ENCODE measurements around the gene BNIP1.

DNA sequence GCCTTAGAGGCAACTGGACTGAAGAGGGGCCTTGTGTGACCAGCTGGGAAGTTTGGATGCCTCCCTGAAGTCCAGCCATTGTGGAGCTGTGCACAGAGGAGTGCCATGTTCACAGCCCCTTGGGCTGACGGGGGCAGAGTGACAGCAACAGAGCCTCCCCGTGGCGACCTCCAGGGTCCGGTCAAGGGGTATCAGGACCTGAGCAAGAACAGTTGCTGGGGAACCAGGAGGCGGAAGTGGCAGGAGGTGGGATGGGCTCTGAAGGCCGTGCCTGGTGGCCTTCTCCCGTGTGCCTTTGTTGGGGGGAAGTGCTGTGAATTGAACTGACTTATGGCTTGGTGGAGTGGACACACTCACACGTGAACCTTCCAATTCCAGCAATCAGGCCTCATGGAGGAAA, 14.0 kb downstream of the BNIP1 start:
- TF ChIP-seq, protein P1, sequence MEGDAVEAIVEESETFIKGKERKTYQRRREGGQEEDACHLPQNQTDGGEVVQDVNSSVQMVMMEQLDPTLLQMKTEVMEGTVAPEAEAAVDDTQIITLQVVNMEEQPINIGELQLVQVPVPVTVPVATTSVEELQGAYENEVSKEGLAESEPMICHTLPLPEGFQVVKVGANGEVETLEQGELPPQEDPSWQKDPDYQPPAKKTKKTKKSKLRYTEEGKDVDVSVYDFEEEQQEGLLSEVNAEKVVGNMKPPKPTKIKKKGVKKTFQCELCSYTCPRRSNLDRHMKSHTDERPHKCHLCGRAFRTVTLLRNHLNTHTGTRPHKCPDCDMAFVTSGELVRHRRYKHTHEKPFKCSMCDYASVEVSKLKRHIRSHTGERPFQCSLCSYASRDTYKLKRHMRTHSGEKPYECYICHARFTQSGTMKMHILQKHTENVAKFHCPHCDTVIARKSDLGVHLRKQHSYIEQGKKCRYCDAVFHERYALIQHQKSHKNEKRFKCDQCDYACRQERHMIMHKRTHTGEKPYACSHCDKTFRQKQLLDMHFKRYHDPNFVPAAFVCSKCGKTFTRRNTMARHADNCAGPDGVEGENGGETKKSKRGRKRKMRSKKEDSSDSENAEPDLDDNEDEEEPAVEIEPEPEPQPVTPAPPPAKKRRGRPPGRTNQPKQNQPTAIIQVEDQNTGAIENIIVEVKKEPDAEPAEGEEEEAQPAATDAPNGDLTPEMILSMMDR (IDR thresholded peaks at IDR 0.05): no peak
- no peak for TF ChIP-seq SIN3A (IDR thresholded peaks at IDR 0.05; ENCODE audit: borderline replicate concordance, insufficient read depth, low read depth, low read length)
- TF ChIP-seq, protein P2, sequence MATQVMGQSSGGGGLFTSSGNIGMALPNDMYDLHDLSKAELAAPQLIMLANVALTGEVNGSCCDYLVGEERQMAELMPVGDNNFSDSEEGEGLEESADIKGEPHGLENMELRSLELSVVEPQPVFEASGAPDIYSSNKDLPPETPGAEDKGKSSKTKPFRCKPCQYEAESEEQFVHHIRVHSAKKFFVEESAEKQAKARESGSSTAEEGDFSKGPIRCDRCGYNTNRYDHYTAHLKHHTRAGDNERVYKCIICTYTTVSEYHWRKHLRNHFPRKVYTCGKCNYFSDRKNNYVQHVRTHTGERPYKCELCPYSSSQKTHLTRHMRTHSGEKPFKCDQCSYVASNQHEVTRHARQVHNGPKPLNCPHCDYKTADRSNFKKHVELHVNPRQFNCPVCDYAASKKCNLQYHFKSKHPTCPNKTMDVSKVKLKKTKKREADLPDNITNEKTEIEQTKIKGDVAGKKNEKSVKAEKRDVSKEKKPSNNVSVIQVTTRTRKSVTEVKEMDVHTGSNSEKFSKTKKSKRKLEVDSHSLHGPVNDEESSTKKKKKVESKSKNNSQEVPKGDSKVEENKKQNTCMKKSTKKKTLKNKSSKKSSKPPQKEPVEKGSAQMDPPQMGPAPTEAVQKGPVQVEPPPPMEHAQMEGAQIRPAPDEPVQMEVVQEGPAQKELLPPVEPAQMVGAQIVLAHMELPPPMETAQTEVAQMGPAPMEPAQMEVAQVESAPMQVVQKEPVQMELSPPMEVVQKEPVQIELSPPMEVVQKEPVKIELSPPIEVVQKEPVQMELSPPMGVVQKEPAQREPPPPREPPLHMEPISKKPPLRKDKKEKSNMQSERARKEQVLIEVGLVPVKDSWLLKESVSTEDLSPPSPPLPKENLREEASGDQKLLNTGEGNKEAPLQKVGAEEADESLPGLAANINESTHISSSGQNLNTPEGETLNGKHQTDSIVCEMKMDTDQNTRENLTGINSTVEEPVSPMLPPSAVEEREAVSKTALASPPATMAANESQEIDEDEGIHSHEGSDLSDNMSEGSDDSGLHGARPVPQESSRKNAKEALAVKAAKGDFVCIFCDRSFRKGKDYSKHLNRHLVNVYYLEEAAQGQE (IDR thresholded peaks at IDR 0.05; ENCODE audit: insufficient read depth in 1 of 2, low read depth in 2 of 2, low read length in 1 of 2): no peak
- TF ChIP-seq POLR2AphosphoS5 (IDR thresholded peaks at IDR 0.05; ENCODE audit: low read depth, low read length): no peak

Measured in Panc1 (cell line).